ENCODE data around the gene CNOT1.

CNOT1 gene

GRCh38 chr16:58515871-58516767 is 113.5 kb downstream of the CNOT1 start:
- no peak for DNase-seq

- DNase-seq, result no peak
Observed at GRCh38 chr16:58515125-58515870, 114.3 kb downstream of the CNOT1 start, which contains the start of gene SETD6. SETD6 (plus strand) TSS chr16:58515517; CDS start chr16:58515538, 21 bp downstream.

- no peak for DNase-seq
Observed at GRCh38 chr16:58513874-58514273, 115.8 kb downstream of the CNOT1 start.

GRCh38 chr16:58511933-58512815 is 117.5 kb downstream of the CNOT1 start:
- no peak for DNase-seq

GRCh38 chr16:58510776-58511628 is 118.6 kb downstream of the CNOT1 start:
- no peak for DNase-seq

GRCh38 chr16:58510097-58510775 is 119.4 kb downstream of the CNOT1 start:
- no peak for DNase-seq

GRCh38 chr16:58509256-58510096 is 120.2 kb downstream of the CNOT1 start:
- DNase-seq, result no peak

- no peak for DNase-seq
Observed at GRCh38 chr16:58508671-58509251, 120.9 kb downstream of the CNOT1 start.

- no peak for DNase-seq
Observed at GRCh38 chr16:58507963-58508670, 121.5 kb downstream of the CNOT1 start.

- DNase-seq, result no peak
Observed at GRCh38 chr16:58507195-58507962, 122.2 kb downstream of the CNOT1 start.

GRCh38 chr16:58506241-58507194 is 123.1 kb downstream of the CNOT1 start:
- DNase-seq, result no peak

GRCh38 chr16:58503863-58504688 is 125.5 kb downstream of the CNOT1 start:
- DNase-seq, result no peak

GRCh38 chr16:58503166-58503862 is 126.3 kb downstream of the CNOT1 start:
- no peak for DNase-seq

- no peak for DNase-seq
Observed at GRCh38 chr16:58502217-58502921, 127.3 kb downstream of the CNOT1 start.
